Measurements from ENCODE around the gene CTSC.
"Not testable (repeated sequence)": the region's sequence is repeated elsewhere in the genome, so short reads cannot be mapped to it uniquely, and the experiment has no call there.

CTSC gene

DNA sequence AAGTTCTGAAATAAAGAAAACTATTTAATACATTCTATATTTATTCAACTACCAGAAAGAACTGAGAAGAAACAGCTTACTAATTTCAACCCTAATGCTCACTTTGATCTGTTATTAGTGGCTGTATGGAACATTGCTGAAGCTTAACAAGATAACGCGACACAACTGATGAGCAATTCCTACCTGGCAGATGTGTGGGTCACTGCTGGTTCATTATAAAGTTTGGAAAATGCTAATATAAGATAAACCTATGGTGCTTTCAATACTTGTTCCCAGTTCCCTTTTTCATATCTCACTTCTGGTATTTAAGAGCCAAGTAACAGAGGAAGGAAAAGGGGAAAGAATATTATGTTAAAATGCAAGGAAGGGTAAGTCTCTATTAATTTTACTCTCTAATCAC is 10.5 kb downstream of the CTSC start:
- Histone ChIP-seq H3K36me3 (replicated peaks; ENCODE audit: low read depth, low read length) (peaks cover 73% of the 10 kb centered on the region), H3K27me3 (ENCODE audit: low read depth, low read length) (no peaks in the 10 kb centered on the region), H3K4me2 (ENCODE audit: low read length) (peak overlapping the region; percentile 82), H4K20me1 (ENCODE audit: insufficient read depth, low read length) (peaks cover 92% of the 10 kb centered on the region), H2AFZ (ENCODE audit: low read depth, low read length) (no peak overlapping the region), H3K79me2 (ENCODE audit: low read length) (peaks cover 97% of the 10 kb centered on the region), H3K4me1 (ENCODE audit: low read length) (peaks cover 84% of the 10 kb centered on the region), H3K9me3 (ENCODE audit: insufficient read depth, low read length) (no peaks in the 10 kb centered on the region), H3K27ac (ENCODE audit: low read length) (peak overlapping the region; percentile 94), H3K4me3 (ENCODE audit: low read length) (peak overlapping the region; percentile 93), H3K9ac (ENCODE audit: low read length) (peak overlapping the region; percentile 67)
- peak; percentile 49; the same call in 1 of the 2 replicates for TF ChIP-seq EZH2phosphoT487 (IDR thresholded peaks at IDR 0.05; ENCODE audit: low read depth)
- TF ChIP-seq, protein P1, sequence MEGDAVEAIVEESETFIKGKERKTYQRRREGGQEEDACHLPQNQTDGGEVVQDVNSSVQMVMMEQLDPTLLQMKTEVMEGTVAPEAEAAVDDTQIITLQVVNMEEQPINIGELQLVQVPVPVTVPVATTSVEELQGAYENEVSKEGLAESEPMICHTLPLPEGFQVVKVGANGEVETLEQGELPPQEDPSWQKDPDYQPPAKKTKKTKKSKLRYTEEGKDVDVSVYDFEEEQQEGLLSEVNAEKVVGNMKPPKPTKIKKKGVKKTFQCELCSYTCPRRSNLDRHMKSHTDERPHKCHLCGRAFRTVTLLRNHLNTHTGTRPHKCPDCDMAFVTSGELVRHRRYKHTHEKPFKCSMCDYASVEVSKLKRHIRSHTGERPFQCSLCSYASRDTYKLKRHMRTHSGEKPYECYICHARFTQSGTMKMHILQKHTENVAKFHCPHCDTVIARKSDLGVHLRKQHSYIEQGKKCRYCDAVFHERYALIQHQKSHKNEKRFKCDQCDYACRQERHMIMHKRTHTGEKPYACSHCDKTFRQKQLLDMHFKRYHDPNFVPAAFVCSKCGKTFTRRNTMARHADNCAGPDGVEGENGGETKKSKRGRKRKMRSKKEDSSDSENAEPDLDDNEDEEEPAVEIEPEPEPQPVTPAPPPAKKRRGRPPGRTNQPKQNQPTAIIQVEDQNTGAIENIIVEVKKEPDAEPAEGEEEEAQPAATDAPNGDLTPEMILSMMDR (IDR thresholded peaks at IDR 0.05; ENCODE audit: low read depth, low read length), result no peak

DNA sequence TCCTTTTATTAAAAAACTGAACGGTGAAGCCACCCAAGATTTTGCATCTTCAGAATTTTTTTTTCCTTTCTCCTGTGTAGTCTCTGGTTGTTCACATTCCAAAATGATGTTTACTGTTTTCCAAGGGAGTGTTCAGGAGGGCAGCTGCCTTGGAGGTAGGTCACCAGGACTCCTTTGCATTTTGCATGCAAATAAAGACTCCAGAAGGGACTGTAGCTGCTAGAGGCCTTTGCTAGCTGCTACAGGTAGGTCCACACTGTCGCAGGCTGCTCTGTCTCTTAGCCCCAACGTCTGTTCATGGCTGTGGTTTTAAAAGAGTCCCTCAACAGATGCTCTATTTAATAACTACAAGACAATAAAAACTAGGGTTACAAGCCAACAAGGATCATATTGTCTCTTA is 11.4 kb downstream of the CTSC start:
- H3K9ac ChIP-seq (ENCODE audit: low read length), result peak overlapping the region; percentile 63
- peaks cover 81% of the 10 kb centered on the region for H3K4me1 ChIP-seq (ENCODE audit: low read length)
- H4K20me1 ChIP-seq (ENCODE audit: insufficient read depth, low read length), result peaks cover 92% of the 10 kb centered on the region
- no peak overlapping the region for H2AFZ ChIP-seq (ENCODE audit: low read depth, low read length)
- H3K27ac ChIP-seq (ENCODE audit: low read length), result peak overlapping the region; percentile 94
- TF ChIP-seq EZH2phosphoT487 (IDR thresholded peaks at IDR 0.05; ENCODE audit: low read depth), result no peak
- TF ChIP-seq, protein P1 (IDR thresholded peaks at IDR 0.05; ENCODE audit: low read depth, low read length), result no peak
- peak overlapping the region; percentile 82 for H3K4me2 ChIP-seq (ENCODE audit: low read length)
- H3K9me3 ChIP-seq (ENCODE audit: insufficient read depth, low read length), result no peaks in the 10 kb centered on the region
- peak overlapping the region; percentile 69 for H3K4me3 ChIP-seq (ENCODE audit: low read length)
- H3K36me3 ChIP-seq (replicated peaks; ENCODE audit: low read depth, low read length), result peaks cover 68% of the 10 kb centered on the region
- H3K27me3 ChIP-seq (ENCODE audit: low read depth, low read length), result no peaks in the 10 kb centered on the region
- H3K79me2 ChIP-seq (ENCODE audit: low read length), result peaks cover 97% of the 10 kb centered on the region

DNA sequence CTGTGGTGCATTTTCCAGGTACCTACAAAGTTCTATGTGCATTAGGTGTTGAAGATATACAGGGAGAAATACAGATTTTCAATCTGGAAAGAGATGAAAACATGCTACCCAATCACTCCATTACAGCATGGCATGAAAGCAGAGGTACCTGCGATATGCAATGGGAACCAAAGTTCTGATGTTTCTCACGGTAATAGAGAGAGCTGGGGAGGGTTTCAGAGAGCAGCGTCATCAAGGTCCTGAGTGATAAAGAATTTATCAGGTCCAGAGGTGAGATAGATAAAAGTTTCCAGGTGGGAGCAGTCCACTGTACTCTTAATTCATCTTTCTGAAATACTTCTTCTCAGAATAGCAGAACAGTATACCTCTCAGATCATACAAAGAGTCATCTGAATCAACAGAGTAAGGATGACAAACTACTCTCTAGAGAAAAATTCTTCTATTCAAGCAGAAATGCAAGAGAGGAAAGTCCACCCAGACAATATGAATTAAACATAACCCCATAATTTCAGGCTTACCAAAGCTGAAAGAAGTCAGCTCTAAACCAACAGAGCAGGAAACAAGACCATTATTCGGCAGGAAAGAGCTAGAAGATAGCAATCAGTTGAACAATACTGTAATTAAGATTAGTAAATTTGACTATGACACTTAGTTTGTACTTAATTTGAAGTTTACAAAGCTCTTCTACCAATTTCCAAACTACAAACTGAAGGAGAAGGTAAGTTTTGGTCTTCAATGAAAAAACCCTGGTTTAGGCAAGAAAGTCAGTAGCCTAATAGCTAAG is 12.8 kb downstream of the CTSC start:
- no peak overlapping the region for H2AFZ ChIP-seq (ENCODE audit: low read depth, low read length)
- peaks cover 80% of the 10 kb centered on the region for H3K4me1 ChIP-seq (ENCODE audit: low read length)
- H3K4me3 ChIP-seq (ENCODE audit: low read length), result peak overlapping the region; percentile 69
- peaks cover 66% of the 10 kb centered on the region for H3K36me3 ChIP-seq (replicated peaks; ENCODE audit: low read depth, low read length)
- peak overlapping the region; percentile 82 for H3K4me2 ChIP-seq (ENCODE audit: low read length)
- TF ChIP-seq, protein P1 (IDR thresholded peaks at IDR 0.05; ENCODE audit: low read depth, low read length), result no peak
- TF ChIP-seq EZH2phosphoT487 (IDR thresholded peaks at IDR 0.05; ENCODE audit: low read depth), result no peak
- H4K20me1 ChIP-seq (ENCODE audit: insufficient read depth, low read length), result peaks cover 93% of the 10 kb centered on the region
- H3K27me3 ChIP-seq (ENCODE audit: low read depth, low read length), result no peaks in the 10 kb centered on the region
- H3K9me3 ChIP-seq (ENCODE audit: insufficient read depth, low read length), result no peaks in the 10 kb centered on the region
- H3K9ac ChIP-seq (ENCODE audit: low read length), result peak overlapping the region; percentile 63
- H3K27ac ChIP-seq (ENCODE audit: low read length), result peak overlapping the region; percentile 94
- peaks cover 97% of the 10 kb centered on the region for H3K79me2 ChIP-seq (ENCODE audit: low read length)

DNA sequence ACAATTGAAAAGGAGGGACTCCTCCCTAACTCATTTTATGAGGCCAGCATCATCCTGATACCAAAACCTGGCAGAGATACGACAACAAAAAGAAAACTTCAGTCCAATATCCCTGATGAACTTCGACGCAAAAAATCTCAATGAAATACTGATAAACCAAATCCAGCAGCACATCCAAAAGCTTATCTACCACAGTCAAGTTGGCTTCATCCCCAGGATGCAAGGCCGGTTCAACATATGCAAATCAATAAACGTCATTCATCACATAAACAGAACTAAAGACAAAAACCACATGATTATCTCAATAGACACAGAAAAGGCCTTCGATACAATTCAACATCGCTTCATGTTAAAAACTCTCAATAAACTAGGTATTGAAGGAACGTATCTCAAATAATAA is 14.7 kb downstream of the CTSC start:
- Histone ChIP-seq H3K4me1 (ENCODE audit: low read length) (peaks cover 73% of the 10 kb centered on the region), H3K79me2 (ENCODE audit: low read length) (peaks cover 97% of the 10 kb centered on the region), H4K20me1 (ENCODE audit: insufficient read depth, low read length) (peaks cover 92% of the 10 kb centered on the region), H3K36me3 (replicated peaks; ENCODE audit: low read depth, low read length) (peaks cover 53% of the 10 kb centered on the region)
- H3K4me2 ChIP-seq (ENCODE audit: low read length); H3K9me3 ChIP-seq (ENCODE audit: insufficient read depth, low read length); H3K9ac ChIP-seq (ENCODE audit: low read length); H2AFZ ChIP-seq (ENCODE audit: low read depth, low read length); H3K27ac ChIP-seq (ENCODE audit: low read length); H3K27me3 ChIP-seq (ENCODE audit: low read depth, low read length); H3K4me3 ChIP-seq (ENCODE audit: low read length): not testable (repeated sequence)

DNA sequence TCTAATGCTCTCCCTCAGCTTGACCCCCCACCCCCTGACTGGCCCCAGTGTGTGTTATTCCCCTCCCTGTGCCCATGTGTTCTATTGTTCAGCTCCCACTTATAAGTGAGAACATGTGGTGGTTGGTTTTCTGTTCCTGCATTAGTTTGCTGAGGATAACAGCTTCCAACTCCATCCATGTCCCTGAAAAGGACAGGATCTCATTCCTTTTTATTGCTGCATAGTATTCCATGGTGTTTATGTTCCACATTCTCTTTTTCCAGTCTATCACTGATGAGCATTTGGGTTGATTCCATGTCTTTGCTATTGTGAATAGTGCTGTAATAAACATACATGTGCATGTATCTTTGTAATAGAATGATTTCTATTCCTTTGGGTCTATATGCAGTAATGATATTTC is 16.1 kb downstream of the CTSC start:
- not testable (repeated sequence) for H3K27me3 ChIP-seq (ENCODE audit: low read depth, low read length); H3K4me3 ChIP-seq (ENCODE audit: low read length); H3K9ac ChIP-seq (ENCODE audit: low read length); H3K9me3 ChIP-seq (ENCODE audit: insufficient read depth, low read length); H2AFZ ChIP-seq (ENCODE audit: low read depth, low read length); H3K27ac ChIP-seq (ENCODE audit: low read length)
- Histone ChIP-seq H3K4me2 (ENCODE audit: low read length) (0 out of 2 replicates have a peak overlapping the region, but pooled peaks have one; percentile 3), H3K79me2 (ENCODE audit: low read length) (peaks cover 100% of the 10 kb centered on the region), H3K36me3 (replicated peaks; ENCODE audit: low read depth, low read length) (peaks cover 53% of the 10 kb centered on the region), H3K4me1 (ENCODE audit: low read length) (peaks cover 74% of the 10 kb centered on the region), H4K20me1 (ENCODE audit: insufficient read depth, low read length) (peaks cover 96% of the 10 kb centered on the region)

Data from OCI-LY3 (cell line).